Measurements from ENCODE around the gene FBLN1.

Gene FBLN1

DNA sequence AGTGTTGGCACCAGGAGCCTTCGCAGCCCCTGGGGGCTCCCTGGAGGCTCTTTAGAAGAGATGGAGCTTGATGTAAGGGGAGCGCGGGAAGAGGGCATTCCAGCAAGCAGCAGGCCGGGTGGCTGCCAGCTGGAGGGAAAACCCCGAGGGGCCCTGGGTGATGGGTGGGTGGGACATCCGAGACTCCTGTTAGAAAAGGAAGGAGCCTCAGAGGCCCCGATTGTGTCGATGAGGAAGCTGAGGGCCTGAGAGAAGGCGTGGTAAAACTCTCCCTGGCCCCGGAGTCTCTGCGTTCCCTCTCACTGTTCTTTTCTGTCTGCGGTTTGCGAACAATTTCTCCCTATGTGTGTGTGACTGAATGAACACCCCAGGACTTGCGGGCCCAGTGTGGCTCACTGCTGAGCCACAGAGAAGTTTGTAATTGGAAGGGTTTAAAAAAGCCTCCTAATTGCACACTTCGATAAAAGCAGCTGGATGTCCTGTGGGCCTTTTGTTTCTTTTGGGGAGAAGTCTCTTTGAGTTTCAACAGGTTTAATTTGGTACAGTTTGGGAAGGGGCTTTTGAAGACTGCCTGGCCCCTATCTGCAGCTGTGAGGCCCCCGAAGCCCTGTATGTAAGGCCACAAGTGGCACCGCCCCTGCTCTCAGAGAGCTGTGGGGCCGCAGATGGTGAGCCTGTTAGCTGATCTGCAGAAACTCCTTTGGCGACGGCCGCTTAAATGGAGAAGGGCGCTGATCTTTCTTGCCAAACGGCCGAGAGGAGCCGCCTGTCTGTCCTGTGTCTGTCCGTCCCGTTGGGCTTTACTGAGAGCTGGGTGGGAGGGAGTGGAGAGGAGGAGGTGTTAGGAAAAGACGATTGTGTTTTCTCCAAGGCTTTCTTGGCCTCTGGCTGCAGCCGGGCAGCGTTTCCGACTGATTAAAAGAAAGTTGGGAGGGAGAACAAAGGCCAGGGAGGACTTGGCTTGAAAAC is 2.0 kb downstream of the FBLN1 start:
- DNase-seq = no peak

DNA sequence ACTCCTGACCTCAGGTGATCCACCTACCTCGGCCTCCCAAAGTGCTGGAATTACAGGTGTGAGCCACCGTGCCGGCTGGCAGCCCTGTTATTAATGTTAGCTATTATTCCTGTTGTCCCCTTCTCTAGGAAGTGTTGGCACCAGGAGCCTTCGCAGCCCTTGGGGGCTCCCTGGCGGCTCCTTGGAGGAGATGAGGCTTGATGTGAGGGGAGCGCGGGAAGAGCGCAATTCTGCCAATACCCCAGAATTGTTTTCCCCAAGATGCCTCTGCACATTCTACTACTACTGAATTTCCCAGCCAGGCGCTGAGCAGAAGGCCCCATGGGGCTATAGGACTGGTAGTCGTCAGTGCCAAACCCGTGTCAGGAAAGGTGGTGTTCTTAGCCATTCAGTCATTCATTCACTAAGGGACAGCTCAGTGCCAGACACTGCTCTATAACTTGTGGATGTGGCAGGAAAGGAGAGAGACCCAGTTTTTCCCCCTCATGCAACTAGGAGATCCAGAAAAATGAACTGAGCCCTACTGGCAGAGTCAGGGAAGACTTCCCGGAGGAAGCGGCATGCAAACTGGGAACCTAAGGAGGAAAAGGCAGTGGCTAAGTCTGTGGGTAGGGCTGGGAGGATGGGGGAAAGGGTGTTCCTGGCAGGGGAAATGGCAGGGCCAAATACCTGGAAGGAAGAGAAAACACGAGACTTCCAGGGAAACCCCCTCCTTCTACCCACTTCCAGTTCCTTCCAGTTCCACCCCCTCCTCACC is 3.5 kb downstream of the FBLN1 start:
- no peak for DNase-seq

DNA sequence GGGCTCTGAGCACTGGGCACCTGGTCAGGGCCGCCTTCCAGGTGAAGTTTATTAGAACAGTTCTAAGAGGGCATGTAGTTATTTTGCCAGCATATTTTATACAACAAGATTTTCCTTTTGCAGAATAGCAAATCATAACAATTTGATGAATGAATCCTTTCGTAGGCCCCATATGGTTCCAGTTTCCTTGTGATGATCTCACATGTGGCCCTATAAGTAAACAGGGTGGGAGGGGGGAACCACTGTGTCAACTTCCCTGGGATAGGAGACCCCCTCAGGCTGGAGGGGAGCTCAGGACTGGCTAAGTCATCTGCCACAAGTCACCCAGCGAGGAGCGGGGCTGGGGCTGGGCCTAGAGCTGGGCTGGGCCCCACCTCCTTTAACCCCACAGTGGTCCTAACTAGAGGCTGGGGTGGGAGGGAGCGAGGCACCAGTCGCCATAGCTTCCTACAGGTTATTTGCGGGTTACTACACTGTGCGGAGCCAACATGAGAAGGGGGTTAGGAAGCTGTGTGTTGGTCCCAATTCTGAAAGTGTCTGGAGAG is 4.2 kb downstream of the FBLN1 start:
- no peak for DNase-seq

DNA sequence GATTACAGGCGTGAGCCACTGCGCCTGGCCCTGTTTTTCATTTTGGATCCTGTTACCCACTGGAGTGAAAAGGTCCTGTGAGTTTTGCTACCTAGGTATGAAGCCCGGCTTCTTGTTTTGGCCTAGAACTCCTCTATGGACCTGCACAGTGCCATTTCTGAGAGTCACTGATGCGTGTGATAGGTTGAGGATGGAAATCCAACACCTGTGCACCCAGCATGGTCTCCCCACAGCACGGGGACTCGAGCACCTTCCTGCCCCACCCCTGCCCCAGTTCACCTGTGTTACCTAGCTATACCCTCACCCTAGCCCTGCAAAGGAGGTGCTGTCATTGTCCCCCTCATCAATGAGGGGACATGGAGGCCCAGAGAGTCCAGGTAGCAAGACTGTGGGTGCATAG is 5.1 kb downstream of the FBLN1 start:
- DNase-seq = no peak

- DNase-seq = no peak
These were observed 6.1 kb downstream of the FBLN1 start for GRCh38 chr22:45508814-45509213.

DNA sequence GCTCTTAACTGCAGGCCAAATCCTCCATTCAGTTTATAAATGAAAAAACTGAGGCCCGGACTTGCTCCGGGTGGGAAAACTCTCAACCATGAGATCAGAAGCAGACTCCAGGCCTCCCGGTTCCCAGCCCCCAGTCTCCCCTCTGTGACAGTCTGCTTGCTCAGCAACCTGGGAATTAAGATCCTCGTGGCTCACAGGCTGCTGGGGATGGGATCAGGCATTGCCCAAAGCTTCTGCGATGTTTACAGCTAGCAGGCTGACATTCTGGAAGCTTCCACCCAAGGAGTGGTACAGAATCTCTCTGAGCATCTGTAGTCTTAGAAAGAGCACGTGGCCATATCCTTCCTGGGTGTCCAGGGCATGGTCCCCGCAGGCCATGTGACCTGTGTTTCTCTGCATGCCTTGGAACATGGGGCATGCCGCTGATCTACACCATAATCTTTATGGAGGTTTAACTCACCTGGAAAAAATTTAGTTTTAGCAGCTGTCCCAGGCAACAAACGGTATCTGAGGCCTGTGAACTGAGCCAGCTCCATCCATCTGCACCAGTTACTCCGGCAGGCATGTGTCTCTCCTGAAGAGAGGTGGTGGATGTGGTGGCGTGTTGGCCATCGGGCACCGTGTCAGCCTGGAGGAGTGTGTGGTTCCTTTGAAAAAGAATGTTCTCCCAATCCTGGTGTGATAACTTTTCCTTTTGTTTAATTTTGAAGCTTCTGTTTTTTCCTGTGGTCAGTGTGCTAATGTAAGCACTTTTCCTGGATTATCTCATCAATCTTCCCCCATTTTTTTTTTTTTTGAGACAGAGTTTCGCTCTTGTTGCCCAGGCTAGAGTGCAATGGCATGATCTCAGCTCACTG is 7.9 kb downstream of the FBLN1 start:
- DNase-seq = no peak

GRCh38 chr22:45511847-45512261 is 9.2 kb downstream of the FBLN1 start:
- no peak for DNase-seq

DNA sequence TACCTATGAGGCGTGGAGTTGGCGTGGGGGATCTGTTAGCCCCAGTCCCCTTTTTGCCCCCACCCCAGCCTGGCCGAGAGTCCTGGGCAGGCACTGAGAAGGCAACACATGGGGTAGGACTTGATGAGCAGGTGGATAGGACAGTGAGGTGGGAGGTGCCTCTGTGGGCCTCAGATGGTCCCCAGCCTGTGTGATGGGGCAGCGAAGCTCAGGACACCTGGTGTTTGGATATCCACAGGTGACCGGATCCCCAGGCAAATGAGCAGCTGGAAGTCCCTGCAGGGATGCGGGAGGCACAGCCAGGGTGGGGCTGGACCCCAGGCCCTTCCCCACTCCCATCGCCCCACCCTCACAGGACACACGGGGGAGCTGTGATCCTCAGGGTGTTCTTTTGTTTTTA is 9.7 kb downstream of the FBLN1 start:
- DNase-seq = no peak

DNA sequence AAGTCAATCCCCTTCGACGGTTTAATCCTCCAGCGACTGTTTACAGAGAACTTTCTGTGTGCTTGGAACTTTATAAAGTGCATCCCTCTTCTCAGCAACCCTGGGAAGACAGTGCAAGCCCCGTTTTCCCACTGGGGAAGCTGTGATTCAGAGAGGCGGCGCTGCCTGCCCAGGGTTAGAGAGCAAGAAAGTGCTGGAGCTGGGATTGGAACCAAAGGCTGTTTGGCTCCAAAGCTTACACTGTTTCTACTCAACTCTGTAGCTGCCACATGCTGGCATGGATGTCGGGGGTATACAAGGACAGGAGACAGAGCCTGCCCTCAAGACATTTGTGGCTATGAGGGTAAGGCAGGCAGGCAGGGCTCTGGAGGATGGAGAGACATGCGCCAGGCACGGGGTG is 13.0 kb downstream of the FBLN1 start:
- no peak for DNase-seq

DNA sequence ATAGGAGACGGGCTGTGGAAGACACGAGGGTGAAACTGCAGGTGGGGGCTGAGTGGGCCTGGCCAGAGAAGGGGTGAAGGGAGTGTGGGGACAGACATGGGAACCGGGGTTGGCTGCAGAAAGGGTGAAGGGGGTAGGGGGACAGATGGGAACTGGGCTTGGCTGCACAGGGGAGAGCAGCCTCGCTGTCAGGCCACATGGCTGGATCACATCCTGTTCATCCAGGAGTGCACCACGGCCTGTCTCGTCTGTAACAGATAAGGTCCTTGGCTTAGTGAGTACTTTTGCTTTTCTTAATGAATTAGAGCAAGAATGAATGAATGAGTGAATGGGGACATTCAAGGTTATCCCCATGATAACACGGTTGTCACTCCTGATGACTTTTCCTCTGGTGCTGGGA is 13.5 kb downstream of the FBLN1 start:
- no peak for DNase-seq

- DNase-seq = no peak
These were observed 14.4 kb downstream of the FBLN1 start for GRCh38 chr22:45516923-45517675.

DNA sequence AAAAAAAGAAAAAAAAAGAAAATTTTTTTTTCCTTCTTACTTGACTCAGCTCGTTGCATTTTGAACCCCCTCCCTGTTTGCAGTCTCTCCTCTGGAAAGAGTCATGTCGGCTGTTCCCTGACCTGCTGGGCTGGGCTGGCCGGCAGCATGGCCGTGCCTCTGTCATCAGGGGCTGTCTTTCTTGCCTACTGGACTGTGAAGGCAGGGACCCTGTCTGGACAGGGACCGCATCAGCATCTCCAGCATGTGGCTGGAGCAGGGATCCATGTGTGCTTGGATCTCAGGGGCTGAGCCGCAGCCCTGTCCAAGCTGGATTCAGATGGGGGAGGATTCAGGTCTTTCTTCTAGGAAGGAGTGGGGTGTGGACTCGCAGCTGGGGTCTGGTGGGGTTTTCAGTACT is 15.5 kb downstream of the FBLN1 start:
- no peak for DNase-seq

- DNase-seq = no peak
These were observed 15.9 kb downstream of the FBLN1 start for GRCh38 chr22:45518580-45518991.

- no peak for DNase-seq
These were observed 18.5 kb downstream of the FBLN1 start for GRCh38 chr22:45521178-45521577.

- no peak for DNase-seq
These were observed 19.8 kb downstream of the FBLN1 start for GRCh38 chr22:45522462-45522861.

- no peak for DNase-seq
These were observed 21.5 kb downstream of the FBLN1 start for GRCh38 chr22:45524157-45524556.

DNA sequence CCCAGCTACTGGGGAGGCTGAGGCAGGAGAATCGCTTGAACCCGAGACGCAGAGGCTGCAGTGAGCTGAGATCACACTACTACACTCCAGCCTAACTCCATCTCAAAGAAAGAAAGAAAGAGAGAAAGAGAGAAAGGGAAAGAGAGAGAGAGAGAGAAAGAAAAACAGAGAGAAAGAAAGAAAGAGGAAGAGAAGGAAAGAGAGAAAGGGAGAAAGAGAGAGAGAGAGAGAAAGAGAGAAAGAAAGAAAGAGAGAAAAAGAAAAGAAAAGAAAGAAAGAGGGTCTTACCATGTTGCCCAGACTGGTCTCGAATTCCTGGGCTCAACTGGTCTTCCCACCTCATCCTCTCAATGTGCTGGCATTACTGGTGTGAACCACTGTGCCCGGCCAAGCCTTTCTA is 22.3 kb downstream of the FBLN1 start:
- no peak for DNase-seq

DNA sequence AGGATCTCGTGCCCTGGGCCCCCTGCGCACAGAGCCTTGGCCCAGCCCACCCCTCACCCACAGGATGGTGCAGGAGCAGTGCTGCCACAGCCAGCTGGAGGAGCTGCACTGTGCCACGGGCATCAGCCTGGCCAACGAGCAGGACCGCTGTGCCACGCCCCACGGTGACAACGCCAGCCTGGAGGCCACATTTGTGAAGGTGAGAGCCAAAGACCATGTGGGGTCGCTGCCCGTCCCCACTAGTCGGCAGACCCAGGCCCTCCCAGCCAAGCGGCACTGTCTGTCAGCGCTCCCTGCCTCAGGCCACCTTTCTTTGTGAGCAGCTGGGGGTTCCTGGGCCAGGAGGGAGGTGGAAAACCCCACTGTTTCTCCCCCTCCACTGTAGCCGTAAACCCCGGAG is 22.8 kb downstream of the FBLN1 start:
- no peak for DNase-seq

DNA sequence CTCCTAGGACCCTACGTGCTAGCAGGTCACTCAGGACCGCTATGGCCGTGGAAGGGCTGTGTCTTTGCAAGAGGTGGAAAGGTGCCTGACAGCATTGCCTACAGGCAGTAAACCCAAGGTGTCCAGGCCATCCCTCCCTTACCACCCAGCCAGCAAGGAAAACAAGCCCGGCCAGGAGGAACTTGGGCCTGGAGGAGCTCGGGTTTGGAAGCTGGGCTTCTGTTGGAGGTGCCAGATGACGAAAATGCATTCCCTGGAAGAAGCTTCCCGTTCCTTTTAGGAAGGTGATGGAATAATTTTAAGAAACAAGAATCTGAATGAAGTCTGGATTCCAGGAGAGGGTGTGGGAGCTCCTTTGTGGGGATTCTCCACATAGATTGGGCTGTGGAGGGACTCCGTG is 23.6 kb downstream of the FBLN1 start:
- no peak for DNase-seq

- no peak for DNase-seq
These were observed 24.2 kb downstream of the FBLN1 start for GRCh38 chr22:45526768-45527360.

DNA sequence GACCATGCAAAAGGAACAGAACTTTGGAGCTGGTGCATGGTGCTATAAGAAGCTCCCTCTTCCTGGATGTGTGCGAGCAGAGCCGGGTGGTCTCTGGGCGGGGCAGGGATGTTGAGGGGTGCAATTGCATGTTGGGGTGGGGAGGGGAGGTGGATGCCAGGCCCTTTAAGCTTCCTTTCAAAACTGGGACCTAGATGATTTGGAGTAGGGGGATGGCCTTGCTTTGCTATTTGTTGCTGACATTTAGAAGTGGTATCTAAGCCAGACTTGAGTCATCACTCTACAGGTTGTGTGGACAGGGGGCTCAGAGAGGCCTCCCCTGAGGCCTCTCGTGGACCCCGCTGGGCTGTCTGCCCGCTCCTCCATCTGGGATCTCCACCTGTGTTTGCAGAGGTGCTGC is 24.8 kb downstream of the FBLN1 start:
- no peak for DNase-seq

DNA sequence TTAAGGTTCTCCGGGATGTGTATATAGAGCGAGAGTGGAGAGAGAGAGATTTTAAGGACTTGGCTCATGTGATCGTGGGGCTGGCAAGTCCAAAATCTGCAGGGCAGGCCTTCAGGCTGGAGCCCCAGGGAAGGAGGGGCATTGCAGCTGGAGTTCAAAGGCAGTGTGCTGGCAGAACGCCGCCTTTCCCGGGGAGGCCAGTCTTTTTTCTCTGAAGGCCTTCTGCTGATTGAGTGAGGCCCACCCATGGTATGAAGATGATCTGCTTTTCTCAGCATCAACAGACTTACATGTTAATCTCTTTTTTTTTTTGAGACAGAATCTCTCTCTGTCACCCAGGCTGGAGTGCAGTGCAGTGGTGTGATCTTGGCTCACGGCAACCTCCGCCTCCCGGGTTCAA is 25.4 kb downstream of the FBLN1 start:
- no peak for DNase-seq

Data from stimulated activated CD4-positive, alpha-beta T cell treated with anti-CD3 and anti-CD28 coated beads, Interleukin-4, amount 100 ng/mL, for 4 hours (primary cell).